Right atrium auricular region (tissue), 2 donors: ENCODE data around the gene NCEH1. TPM values are rescaled to one million over a fixed set of nuclear protein-coding genes. Genes with fewer than 3 reads are reported as not detected.

Source experiments
- DNase-seq: peaks from one replicate; pipeline ENCODE4 v3.0.0-alpha.2; 2019; ENCODE audit warnings: low spot score
- H3K27ac ChIP-seq, 2 donors: fragments of 200-600 bp; sonication (generic); 1 replicate in 1 of 2; 2 replicates in 1 of 2; pipeline ENCODE4 v1.5.1; 2016 to 2019
- H3K27me3 ChIP-seq, 2 donors: fragments of 200-600 bp; sonication (generic); one replicate each; pipeline versions ENCODE4 v1.5.1 to v1.6.0; 2017 to 2019
- H3K36me3 ChIP-seq: fragments of 200-600 bp; sonication (generic); one replicate; pipeline ENCODE4 v1.5.1; 2016
- H3K4me1 ChIP-seq, 2 donors: fragments of 200-600 bp; sonication (generic); one replicate each; pipeline versions ENCODE4 v1.5.1 to v1.6.0; 2017 to 2019
- H3K4me3 ChIP-seq, 2 donors: fragments of 200-600 bp; sonication (generic); 1 replicate in 1 of 2; 2 replicates in 1 of 2; pipeline ENCODE4 v1.5.1; 2017 to 2019; ENCODE audit warnings: mild to moderate bottlenecking in 1 of 2, moderate library complexity in 1 of 2
- H3K9me3 ChIP-seq, 2 donors: fragments of 200-600 bp; sonication (generic); one replicate each; pipeline ENCODE4 v1.5.1; 2019
- CTCF ChIP-seq, 2 donors: fragments of 200-600 bp; sonication (generic); IDR thresholded peaks; one replicate each; pipeline ENCODE4 v1.5.1; 2019; ENCODE audit warnings: antibody characterized with exemption in 2 of 2
- total RNA-seq, 2 donors: library from RNA; depleted of rRNA; stranded (reverse); fragments of >200 nt; gene quantifications; one replicate each; pipeline ENCODE4 v1.1.0, GENCODE V29; 2016

Gene NCEH1
- total RNA-seq, 2 donors from 2014 or later = 14.3 to 21.1 TPM

- Histone ChIP-seq H3K4me1 (peaks cover 0 to 45% of the 10 kb centered on the region in 2 donors), H3K36me3 (no peaks in the 10 kb centered on the region), H3K27ac (peak overlapping the region in 1 of 2 donors; percentile 78), H3K4me3 (no peak overlapping the region), H3K27me3 (no peaks in the 10 kb centered on the region), H3K9me3 (no peaks in the 10 kb centered on the region)
- no peak for TF ChIP-seq CTCF (IDR thresholded peaks at IDR 0.05)
- no peak for DNase-seq
Observed at GRCh38 chr3:172678068-172678467, 32.8 kb downstream of the NCEH1 start.

GRCh38 chr3:172676196-172676922, 34.5 kb downstream of the NCEH1 start:
- no peak for TF ChIP-seq CTCF (IDR thresholded peaks at IDR 0.05)
- Histone ChIP-seq H3K4me1 (peaks cover 0 to 45% of the 10 kb centered on the region in 2 donors), H3K4me3 (no peak overlapping the region), H3K36me3 (no peaks in the 10 kb centered on the region), H3K9me3 (no peaks in the 10 kb centered on the region), H3K27me3 (no peaks in the 10 kb centered on the region), H3K27ac (peak overlapping the region; percentile 71 to 78)
- DNase-seq = no peak

GRCh38 chr3:172675441-172676193, 35.2 kb downstream of the NCEH1 start:
- Histone ChIP-seq H3K4me3 (no peak overlapping the region), H3K27me3 (no peaks in the 10 kb centered on the region), H3K9me3 (no peaks in the 10 kb centered on the region), H3K4me1 (peaks cover 0 to 45% of the 10 kb centered on the region in 2 donors), H3K27ac (peak overlapping the region; percentile 71 to 78), H3K36me3 (no peaks in the 10 kb centered on the region)
- no peak for DNase-seq
- TF ChIP-seq CTCF (IDR thresholded peaks at IDR 0.05) = peak; percentile 64 to 78

GRCh38 chr3:172673210-172673679, 37.6 kb downstream of the NCEH1 start:
- DNase-seq = no peak
- Histone ChIP-seq H3K27ac (peak overlapping the region in 1 of 2 donors; percentile 42), H3K27me3 (no peaks in the 10 kb centered on the region), H3K4me3 (no peak overlapping the region), H3K36me3 (no peaks in the 10 kb centered on the region), H3K4me1 (peaks cover 0 to 38% of the 10 kb centered on the region in 2 donors), H3K9me3 (no peaks in the 10 kb centered on the region)
- TF ChIP-seq CTCF (IDR thresholded peaks at IDR 0.05) = peak; percentile 61 to 77

- Histone ChIP-seq H3K4me1 (peaks cover 0 to 14% of the 10 kb centered on the region in 2 donors), H3K27ac (no peak overlapping the region)
Observed at GRCh38 chr3:172669021-172669420, 41.8 kb downstream of the NCEH1 start.

More at GRCh38 chr3:172669021-172669420, 41.8 kb downstream of the NCEH1 start:
- no peaks in the 10 kb centered on the region for H3K36me3 ChIP-seq
- no peak for DNase-seq
- no peaks in the 10 kb centered on the region for H3K27me3 ChIP-seq
- H3K4me3 ChIP-seq = no peak overlapping the region
- no peaks in the 10 kb centered on the region for H3K9me3 ChIP-seq
- no peak for TF ChIP-seq CTCF (IDR thresholded peaks at IDR 0.05)
